ENCODE measurements around the gene CPB1. TPM values are rescaled to one million over a fixed set of nuclear protein-coding genes. Genes with fewer than 3 reads are reported as not detected.

CPB1 gene
- total RNA-seq, 1 experiment from 2014 or later, result not detected

- no peak for DNase-seq (ENCODE audit: low spot score)
- in situ Hi-C loops (cut with HindIII; ENCODE audit: low sequenced_read_pairs), result no loop called here
Observed at GRCh38 chr3:148825476-148825875, 2.1 kb upstream of the CPB1 start.

DNA sequence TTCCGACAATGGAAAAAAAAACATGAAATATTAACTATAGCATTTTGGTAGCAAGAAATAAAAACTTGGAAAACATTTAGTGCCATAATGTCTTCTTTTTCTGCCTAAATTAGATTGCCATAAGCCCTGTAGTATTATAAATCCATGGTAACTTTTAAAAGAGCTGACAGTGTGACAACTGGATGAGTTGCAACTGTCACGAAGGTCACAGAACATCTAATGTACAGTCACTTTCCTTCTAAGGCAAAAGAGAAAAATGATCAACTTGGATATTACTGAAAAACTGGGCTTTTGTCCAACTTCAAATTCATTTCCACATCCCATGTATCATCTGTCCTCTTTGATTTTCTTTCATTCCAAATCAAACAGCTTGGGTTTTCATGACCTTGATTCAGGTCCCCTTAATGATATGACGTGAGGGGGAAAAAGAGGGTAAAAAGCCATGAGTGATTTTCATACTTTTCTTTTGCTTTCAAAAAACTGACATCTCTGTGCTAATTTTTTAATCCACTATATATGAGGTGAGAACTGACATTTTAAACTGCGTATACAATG lies 602 bp downstream of the CPB1 start:
- in situ Hi-C loops (cut with HindIII; ENCODE audit: low sequenced_read_pairs), result no loop called here
- no peak for DNase-seq (ENCODE audit: low spot score)

DNA sequence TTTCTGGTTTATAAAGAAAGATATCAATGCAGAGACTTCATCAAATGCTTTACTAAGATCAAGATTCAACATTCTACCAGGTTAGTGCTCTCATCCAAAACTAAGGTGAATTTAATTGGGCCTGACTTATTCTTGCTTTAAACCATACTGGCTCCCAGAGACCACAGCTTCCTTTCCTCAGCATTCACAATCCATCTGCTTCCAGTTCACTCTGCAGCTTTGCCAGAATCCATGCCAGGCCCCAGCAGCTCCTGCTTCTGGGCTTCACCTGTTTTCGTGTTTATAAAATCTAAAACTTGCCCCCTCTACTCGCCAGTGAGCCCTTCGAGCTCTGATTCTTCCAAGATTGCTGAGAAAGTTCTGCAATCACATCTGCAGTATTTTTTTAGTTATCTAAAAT lies 2.3 kb downstream of the CPB1 start:
- in situ Hi-C loops (cut with HindIII; ENCODE audit: low sequenced_read_pairs), result no loop called here

GRCh38 chr3:148833223-148833622 lies 5.6 kb downstream of the CPB1 start:
- in situ Hi-C loops (cut with HindIII; ENCODE audit: low sequenced_read_pairs), result no loop called here
- no peak for DNase-seq (ENCODE audit: low spot score)

More for the DNA sequence above, 2.3 kb downstream of the CPB1 start:
- DNase-seq (ENCODE audit: low spot score), result peak; percentile 64

- in situ Hi-C loops (cut with HindIII; ENCODE audit: low sequenced_read_pairs), result no loop called here
- no peak for DNase-seq (ENCODE audit: low spot score)
Observed at GRCh38 chr3:148839805-148840204, 12.2 kb downstream of the CPB1 start.

- in situ Hi-C loops (cut with HindIII; ENCODE audit: low sequenced_read_pairs), result no loop called here
Observed at GRCh38 chr3:148840451-148840850, 12.8 kb downstream of the CPB1 start.

GRCh38 chr3:148845756-148846395 lies 18.3 kb downstream of the CPB1 start:
- peak; percentile 45 for DNase-seq (ENCODE audit: low spot score)
- in situ Hi-C loops (cut with HindIII; ENCODE audit: low sequenced_read_pairs), result no loop called here

More at GRCh38 chr3:148840451-148840850, 12.8 kb downstream of the CPB1 start:
- no peak for DNase-seq (ENCODE audit: low spot score)

GRCh38 chr3:148847351-148847750 lies 19.7 kb downstream of the CPB1 start:
- no peak for DNase-seq (ENCODE audit: low spot score)
- in situ Hi-C loops (cut with HindIII; ENCODE audit: low sequenced_read_pairs), result no loop called here

GRCh38 chr3:148848410-148848809 lies 20.8 kb downstream of the CPB1 start:
- in situ Hi-C loops (cut with HindIII; ENCODE audit: low sequenced_read_pairs), result no loop called here
- no peak for DNase-seq (ENCODE audit: low spot score)

DNA sequence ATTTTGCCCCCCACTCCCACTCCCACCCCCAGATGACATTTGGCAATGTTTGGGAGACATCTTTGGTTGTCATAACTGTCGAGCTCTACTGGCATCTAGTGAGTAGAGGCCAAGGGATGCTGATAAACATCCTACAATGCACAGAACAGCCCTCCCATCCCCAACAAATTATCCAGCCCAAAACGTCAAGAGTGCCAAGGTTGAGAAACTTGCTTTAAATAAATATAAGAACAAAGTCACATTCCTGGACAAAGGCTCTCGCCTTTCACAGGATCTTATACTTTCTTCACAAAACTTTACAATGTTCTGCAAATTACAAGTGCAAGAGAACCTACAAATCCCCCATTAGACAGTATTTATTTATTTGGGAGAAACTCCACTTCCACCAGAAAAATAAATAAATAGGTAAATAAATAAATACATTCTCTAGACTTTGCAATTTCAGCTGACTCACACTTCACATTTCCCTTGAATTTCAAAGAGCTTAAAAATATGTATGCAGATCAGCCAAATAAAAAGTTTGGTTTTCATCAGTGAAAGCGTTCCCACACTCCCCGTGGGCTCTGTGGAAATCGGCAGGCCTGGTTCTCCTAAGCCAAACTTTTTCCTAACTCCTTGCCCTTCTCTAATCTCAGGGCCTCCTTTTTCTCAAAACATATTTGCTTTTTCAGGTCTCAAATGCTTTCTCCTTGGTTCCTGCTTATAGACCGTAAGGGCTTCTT lies 24.8 kb downstream of the CPB1 start:
- in situ Hi-C loops (cut with HindIII; ENCODE audit: low sequenced_read_pairs), result no loop called here

DNA sequence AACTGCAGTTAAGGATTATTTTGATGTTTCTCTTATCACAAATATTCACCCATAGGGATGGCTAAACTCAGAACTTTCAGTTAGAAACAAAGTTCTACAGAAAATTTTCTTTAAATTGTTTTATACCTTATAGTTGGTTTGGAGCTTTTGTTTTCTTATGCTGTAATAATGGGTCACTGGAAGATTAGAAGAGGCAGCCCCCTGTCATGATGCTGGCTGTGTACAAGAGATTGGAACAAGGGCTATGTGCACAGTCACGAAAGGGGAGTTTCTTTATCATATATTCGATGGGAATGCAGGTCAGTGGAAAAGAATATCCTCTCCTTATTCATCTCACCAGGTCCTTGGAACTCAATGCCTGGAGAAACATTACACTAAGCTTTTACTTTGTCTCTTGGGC lies 25.5 kb downstream of the CPB1 start:
- DNase-seq (ENCODE audit: low spot score), result no peak
- in situ Hi-C loops (cut with HindIII; ENCODE audit: low sequenced_read_pairs), result no loop called here

More for the DNA sequence above, 24.8 kb downstream of the CPB1 start:
- DNase-seq (ENCODE audit: low spot score), result no peak

- no peak for DNase-seq (ENCODE audit: low spot score)
Observed at GRCh38 chr3:148854061-148854460, 26.4 kb downstream of the CPB1 start.

GRCh38 chr3:148856384-148856783 lies 28.8 kb downstream of the CPB1 start:
- in situ Hi-C loops (cut with HindIII; ENCODE audit: low sequenced_read_pairs), result no loop called here
- DNase-seq (ENCODE audit: low spot score), result peak; percentile 13

More at GRCh38 chr3:148854061-148854460, 26.4 kb downstream of the CPB1 start:
- in situ Hi-C loops (cut with HindIII; ENCODE audit: low sequenced_read_pairs), result no loop called here

DNA sequence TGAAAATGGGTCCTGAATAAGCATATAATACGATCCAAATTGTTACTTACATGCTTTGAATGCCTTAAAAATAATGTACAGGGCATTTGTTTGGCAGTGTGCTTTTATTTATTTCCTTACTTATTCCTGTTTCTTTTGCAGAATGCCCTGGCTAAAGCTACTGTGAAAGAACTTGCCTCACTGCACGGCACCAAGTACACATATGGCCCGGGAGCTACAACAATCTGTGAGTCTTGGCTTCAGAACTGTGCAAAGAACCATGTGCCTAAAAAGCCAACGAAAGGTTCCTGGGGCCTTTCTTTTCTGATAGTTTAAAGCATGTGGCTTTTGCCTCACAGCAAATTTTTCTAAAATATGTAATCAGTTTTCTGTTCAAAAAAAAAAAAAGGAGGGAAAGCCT lies 29.7 kb downstream of the CPB1 start:
- in situ Hi-C loops (cut with HindIII; ENCODE audit: low sequenced_read_pairs), result no loop called here
- DNase-seq (ENCODE audit: low spot score), result peak; percentile 90

GRCh38 chr3:148861277-148861869 lies 33.8 kb downstream of the CPB1 start:
- in situ Hi-C loops (cut with HindIII; ENCODE audit: low sequenced_read_pairs), result no loop called here
- DNase-seq (ENCODE audit: low spot score), result peak; percentile 55

DNA sequence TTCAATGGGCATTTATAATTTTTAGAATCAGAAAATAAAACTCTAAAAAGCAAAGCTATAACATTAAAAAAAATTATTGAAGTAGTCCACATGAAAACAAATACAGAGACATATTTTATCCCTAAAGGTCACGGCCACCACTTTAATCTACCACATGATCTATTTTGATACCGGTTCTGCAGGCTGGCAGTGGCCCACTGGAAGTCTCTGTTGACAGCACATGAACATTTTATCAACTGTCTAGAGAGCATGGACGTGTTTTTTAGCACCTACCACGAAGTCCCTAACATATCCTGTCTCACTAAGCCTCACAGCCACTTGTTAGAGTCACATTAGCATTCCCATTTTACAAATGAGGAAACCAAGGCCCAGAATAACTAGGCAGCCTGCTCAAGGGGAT lies 35.7 kb downstream of the CPB1 start:
- DNase-seq (ENCODE audit: low spot score), result no peak
- in situ Hi-C loops (cut with HindIII; ENCODE audit: low sequenced_read_pairs), result no loop called here

DNA sequence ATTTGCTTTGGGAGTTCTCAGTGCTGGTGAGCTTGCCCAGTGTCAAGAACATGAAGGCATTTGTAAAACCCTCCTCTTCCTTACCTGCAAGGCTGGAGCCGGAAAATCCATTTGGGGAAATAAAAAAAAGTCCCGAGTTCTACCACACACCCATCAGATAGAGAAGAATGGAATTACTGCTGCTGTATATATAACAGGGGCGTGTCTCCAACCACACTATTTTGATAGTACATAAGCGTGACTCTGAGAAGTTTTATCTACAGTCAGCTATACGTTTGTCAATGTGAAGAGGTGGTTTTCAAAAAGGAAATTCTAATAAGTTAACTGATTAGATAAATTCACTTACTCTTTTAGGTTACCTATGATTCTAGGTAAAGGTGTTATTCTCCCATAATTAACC lies 36.2 kb downstream of the CPB1 start:
- no peak for DNase-seq (ENCODE audit: low spot score)
- in situ Hi-C loops (cut with HindIII; ENCODE audit: low sequenced_read_pairs), result no loop called here

GRCh38 chr3:148865049-148865448 lies 37.4 kb downstream of the CPB1 start, which contains the start of gene CPA3:
Gene CPA3 (plus strand): TSS chr3:148865296. CDS start chr3:148865308, 12 bp downstream.
- in situ Hi-C loops (cut with HindIII; ENCODE audit: low sequenced_read_pairs), result no loop called here
- no peak for DNase-seq (ENCODE audit: low spot score)

- no peak for DNase-seq (ENCODE audit: low spot score)
- in situ Hi-C loops (cut with HindIII; ENCODE audit: low sequenced_read_pairs), result no loop called here
Observed at GRCh38 chr3:148866261-148866660, 38.6 kb downstream of the CPB1 start.

Measured in G401 (cell line).